Memory B cell (primary cell): ENCODE measurements around the gene IMPDH2.

ENCODE experiments used
- ATAC-seq: fragments of 150-1000 bp; cut with Tn5 transposase; 2 replicates; pipeline ENCODE4 v1.10.0; 2021; ENCODE audit warnings: low read depth, mild to moderate bottlenecking, moderate library complexity
- DNase-seq, 2 donors: peaks; one replicate each; pipeline ENCODE4 v3.0.0; 2022; ENCODE audit warnings: low spot score in 2 of 2
- H3K27ac Mint-ChIP-seq: one replicate; pipeline ENCODE4 v1.8.0; 2022; ENCODE audit warnings: mild to moderate bottlenecking, moderate library complexity, mixed read lengths
- H3K27me3 Mint-ChIP-seq: one replicate; pipeline ENCODE4 v1.8.0; 2022; ENCODE audit warnings: mixed read lengths
- H3K36me3 Mint-ChIP-seq: one replicate; pipeline ENCODE4 v1.8.0; 2022; ENCODE audit warnings: mild to moderate bottlenecking, mixed read lengths
- H3K4me1 Mint-ChIP-seq: one replicate; pipeline ENCODE4 v1.8.0; 2022; ENCODE audit warnings: mixed read lengths
- H3K4me3 Mint-ChIP-seq: one replicate; pipeline ENCODE4 v1.8.0; 2022; ENCODE audit warnings: mild to moderate bottlenecking, moderate library complexity, mixed read lengths
- H3K9me3 Mint-ChIP-seq: one replicate; pipeline ENCODE4 v1.8.0; 2022; ENCODE audit warnings: mixed read lengths

Gene IMPDH2

GRCh38 chr3:49005998-49006397, 23.2 kb downstream of the IMPDH2 start:
- H3K27ac Mint-ChIP-seq, result peak overlapping the region; percentile 99
- no peak for DNase-seq
- H3K36me3 Mint-ChIP-seq, result no peaks in the 10 kb centered on the region
- ATAC-seq, result no peak
- H3K4me3 Mint-ChIP-seq, result peak overlapping the region; percentile 100
- no peaks in the 10 kb centered on the region for H3K9me3 Mint-ChIP-seq
- H3K4me1 Mint-ChIP-seq, result peaks cover 19% of the 10 kb centered on the region
- H3K27me3 Mint-ChIP-seq, result no peaks in the 10 kb centered on the region

- Mint-ChIP-seq H3K9me3 (no peaks in the 10 kb centered on the region), H3K4me3 (no peak overlapping the region), H3K36me3 (no peaks in the 10 kb centered on the region), H3K27me3 (no peaks in the 10 kb centered on the region), H3K27ac (no peak overlapping the region), H3K4me1 (peaks cover 19% of the 10 kb centered on the region)
- no peak for ATAC-seq
- no peak for DNase-seq
Measured at GRCh38 chr3:49005303-49005680, 23.9 kb downstream of the IMPDH2 start.

GRCh38 chr3:49004352-49005302, 24.6 kb downstream of the IMPDH2 start:
- Mint-ChIP-seq H3K4me3 (no peak overlapping the region), H3K27me3 (no peaks in the 10 kb centered on the region), H3K4me1 (peaks cover 19% of the 10 kb centered on the region), H3K27ac (no peak overlapping the region), H3K36me3 (no peaks in the 10 kb centered on the region), H3K9me3 (no peaks in the 10 kb centered on the region)
- ATAC-seq, result no peak
- no peak for DNase-seq

GRCh38 chr3:49001155-49001554, 28.0 kb downstream of the IMPDH2 start:
- ATAC-seq (no peak), DNase-seq (no peak)
- H3K9me3 Mint-ChIP-seq, result no peaks in the 10 kb centered on the region
- H3K4me3 Mint-ChIP-seq, result no peak overlapping the region
- H3K36me3 Mint-ChIP-seq, result no peaks in the 10 kb centered on the region
- H3K27ac Mint-ChIP-seq, result no peak overlapping the region
- H3K4me1 Mint-ChIP-seq, result peaks cover 2% of the 10 kb centered on the region
- no peaks in the 10 kb centered on the region for H3K27me3 Mint-ChIP-seq

- no peak overlapping the region for H3K4me3 Mint-ChIP-seq
- ATAC-seq, result no peak
- peaks cover 6% of the 10 kb centered on the region for H3K36me3 Mint-ChIP-seq
- DNase-seq, result no peak
- H3K4me1 Mint-ChIP-seq, result peaks cover 5% of the 10 kb centered on the region
- H3K27me3 Mint-ChIP-seq, result no peaks in the 10 kb centered on the region
- no peaks in the 10 kb centered on the region for H3K9me3 Mint-ChIP-seq
- H3K27ac Mint-ChIP-seq, result peak overlapping the region; percentile 15
Measured at GRCh38 chr3:48999085-48999858, 29.9 kb downstream of the IMPDH2 start.

GRCh38 chr3:48997714-48998637, 31.2 kb downstream of the IMPDH2 start:
- no peak for DNase-seq
- H3K27me3 Mint-ChIP-seq, result no peaks in the 10 kb centered on the region
- H3K9me3 Mint-ChIP-seq, result no peaks in the 10 kb centered on the region
- no peak overlapping the region for H3K27ac Mint-ChIP-seq
- H3K36me3 Mint-ChIP-seq, result peaks cover 6% of the 10 kb centered on the region
- peaks cover 7% of the 10 kb centered on the region for H3K4me1 Mint-ChIP-seq
- no peak overlapping the region for H3K4me3 Mint-ChIP-seq
- no peak for ATAC-seq

- H3K27me3 Mint-ChIP-seq, result no peaks in the 10 kb centered on the region
- DNase-seq, result no peak
- no peak for ATAC-seq
- peaks cover 7% of the 10 kb centered on the region for H3K4me1 Mint-ChIP-seq
- no peak overlapping the region for H3K27ac Mint-ChIP-seq
- H3K9me3 Mint-ChIP-seq, result no peaks in the 10 kb centered on the region
- H3K36me3 Mint-ChIP-seq, result peaks cover 6% of the 10 kb centered on the region
- H3K4me3 Mint-ChIP-seq, result no peak overlapping the region
Measured at GRCh38 chr3:48997102-48997635, 32.0 kb downstream of the IMPDH2 start.

- no peak overlapping the region for H3K4me3 Mint-ChIP-seq
- ATAC-seq (no peak), DNase-seq (no peak)
- H3K4me1 Mint-ChIP-seq, result peaks cover 8% of the 10 kb centered on the region
- H3K9me3 Mint-ChIP-seq, result no peaks in the 10 kb centered on the region
- peaks cover 6% of the 10 kb centered on the region for H3K36me3 Mint-ChIP-seq
- no peaks in the 10 kb centered on the region for H3K27me3 Mint-ChIP-seq
- no peak overlapping the region for H3K27ac Mint-ChIP-seq
Measured at GRCh38 chr3:48996640-48997039, 32.6 kb downstream of the IMPDH2 start.

GRCh38 chr3:48993834-48994233, 35.4 kb downstream of the IMPDH2 start:
- ATAC-seq (no peak), DNase-seq (no peak)
- Mint-ChIP-seq H3K9me3 (no peaks in the 10 kb centered on the region), H3K27me3 (no peaks in the 10 kb centered on the region), H3K27ac (no peak overlapping the region), H3K4me3 (no peak overlapping the region), H3K4me1 (peaks cover 24% of the 10 kb centered on the region), H3K36me3 (peaks cover 6% of the 10 kb centered on the region)

- ATAC-seq (no peak), DNase-seq (no peak)
- Mint-ChIP-seq H3K36me3 (peaks cover 6% of the 10 kb centered on the region), H3K27ac (peak overlapping the region; percentile 89), H3K4me1 (peaks cover 27% of the 10 kb centered on the region), H3K9me3 (no peaks in the 10 kb centered on the region), H3K27me3 (no peaks in the 10 kb centered on the region), H3K4me3 (peak overlapping the region; percentile 43)
Measured at GRCh38 chr3:48991851-48992545, 37.2 kb downstream of the IMPDH2 start.

GRCh38 chr3:48990636-48991469, 38.3 kb downstream of the IMPDH2 start:
- Mint-ChIP-seq H3K27ac (peak overlapping the region; percentile 89), H3K4me3 (peak overlapping the region; percentile 94), H3K27me3 (no peaks in the 10 kb centered on the region), H3K36me3 (peaks cover 6% of the 10 kb centered on the region), H3K4me1 (peaks cover 27% of the 10 kb centered on the region), H3K9me3 (no peaks in the 10 kb centered on the region)
- ATAC-seq, result peak; percentile 20
- no peak for DNase-seq

GRCh38 chr3:48989796-48990635, 39.2 kb downstream of the IMPDH2 start, which contains the start of gene P4HTM:
TSS of gene P4HTM (plus strand) at chr3:48990241. CDS start at chr3:48990257, 16 bp downstream.
- no peaks in the 10 kb centered on the region for H3K9me3 Mint-ChIP-seq
- peak within 1 kb of the TSS; percentile 94 for H3K4me3 Mint-ChIP-seq
- peaks cover 3% of the 10 kb centered on the region for H3K36me3 Mint-ChIP-seq
- H3K27me3 Mint-ChIP-seq, result no peaks in the 10 kb centered on the region
- peak; percentile 71 for ATAC-seq
- H3K4me1 Mint-ChIP-seq, result peaks cover 25% of the 10 kb centered on the region
- H3K27ac Mint-ChIP-seq, result peak within 1 kb of the TSS; percentile 89
- peak; percentile 26 to 56 for DNase-seq
